Ramos (cell line): Measurements from ENCODE around the gene CR1L.
"Not testable (repeated sequence)": the region's sequence is repeated elsewhere in the genome, so short reads cannot be mapped to it uniquely, and the experiment has no call there.

Experiments used
- in situ Hi-C: fragments of 300-500 bp; cut with MboI; formaldehyde crosslinking; loops from one replicate; pipeline ENCODE4 v1.14.3; 2022; ENCODE audit warnings: low sequenced_read_pairs; ENCODE audit not compliant: unreplicated experiment

CR1L gene

DNA sequence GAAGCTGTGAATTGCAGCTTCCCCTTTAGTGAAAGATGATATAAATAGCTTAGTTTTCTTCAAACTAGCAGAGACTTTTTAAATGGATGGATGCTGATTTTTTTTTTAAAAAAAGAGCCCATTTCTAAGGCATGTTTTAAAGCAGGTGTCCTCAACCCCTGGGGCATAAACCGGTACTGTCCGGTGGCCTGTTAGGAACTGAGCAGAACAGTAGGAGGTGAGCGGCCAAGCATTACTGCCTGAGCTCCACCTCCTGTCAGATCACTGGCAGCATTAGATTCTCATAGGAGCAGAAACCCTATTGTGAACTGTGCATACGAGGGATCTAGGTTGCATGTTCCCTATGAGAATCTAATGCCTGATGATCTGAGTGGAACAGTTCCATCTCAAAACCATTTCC, 31.2 kb downstream of the CR1L start:
- in situ Hi-C loops, result no loop called here

DNA sequence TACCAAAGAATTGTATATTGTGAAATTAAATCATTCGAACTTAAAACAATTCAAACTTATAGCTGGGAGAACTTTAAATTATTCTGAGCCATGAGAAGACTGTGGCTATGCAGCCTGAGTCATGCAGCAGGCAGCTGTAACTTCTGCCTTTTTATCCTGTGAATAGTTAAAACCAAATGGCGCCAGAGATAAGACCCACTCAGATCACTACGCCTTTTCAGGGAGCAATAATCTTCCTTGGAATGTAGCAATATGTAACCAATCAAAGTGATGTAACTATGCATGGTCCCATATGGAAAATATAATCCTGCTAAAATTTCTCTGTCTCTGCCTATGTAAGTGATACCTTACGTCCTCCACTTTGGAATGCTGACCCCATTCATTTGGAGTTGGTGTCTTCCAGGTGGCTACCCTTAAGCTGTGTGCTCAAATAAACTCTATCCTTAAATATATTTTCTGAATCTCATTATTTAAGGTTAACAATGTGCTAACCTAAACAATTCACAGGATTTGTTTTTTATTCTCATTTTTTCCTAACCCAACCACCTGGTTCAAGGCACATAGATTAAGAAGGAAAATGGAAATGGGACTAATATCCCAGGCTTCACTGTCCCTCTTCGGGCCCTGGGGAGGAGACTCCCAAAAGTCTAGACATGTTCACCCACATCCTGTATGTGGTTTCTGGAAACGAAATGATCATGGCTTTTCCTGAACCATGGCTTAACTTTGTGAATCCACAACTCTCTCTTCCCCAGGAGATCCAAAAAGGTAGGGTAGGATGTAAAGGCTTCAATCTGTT, 35.9 kb downstream of the CR1L start:
- in situ Hi-C loops, result not testable (repeated sequence)

DNA sequence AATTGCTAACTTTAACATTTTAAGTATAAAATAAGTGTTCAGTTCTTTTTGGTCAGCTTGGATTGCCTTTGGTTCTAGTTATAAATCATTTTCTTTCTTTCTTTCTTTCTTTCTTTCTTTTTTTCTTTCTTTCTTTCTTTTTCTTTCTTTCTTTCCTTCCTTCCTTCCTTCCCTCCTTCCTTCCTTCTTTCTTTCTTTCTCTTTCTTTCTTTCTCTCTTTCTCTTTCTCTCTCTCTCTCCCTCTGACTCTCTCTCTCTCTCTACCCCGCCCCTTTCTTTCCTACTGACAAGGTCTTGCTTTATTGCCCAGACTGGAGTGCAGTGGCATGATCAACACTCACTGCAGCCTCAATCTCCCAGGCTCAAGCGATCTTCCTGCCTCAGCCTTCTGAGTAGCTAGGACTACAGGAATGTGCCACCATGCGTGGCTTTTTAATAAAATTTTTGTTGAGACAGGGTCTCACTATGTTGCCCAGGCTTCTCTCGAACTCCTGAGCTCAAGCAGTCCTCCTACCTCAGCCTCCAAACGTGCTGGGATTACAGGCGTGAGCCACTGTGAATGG, 38.0 kb downstream of the CR1L start:
- in situ Hi-C loops, result not testable (repeated sequence)

DNA sequence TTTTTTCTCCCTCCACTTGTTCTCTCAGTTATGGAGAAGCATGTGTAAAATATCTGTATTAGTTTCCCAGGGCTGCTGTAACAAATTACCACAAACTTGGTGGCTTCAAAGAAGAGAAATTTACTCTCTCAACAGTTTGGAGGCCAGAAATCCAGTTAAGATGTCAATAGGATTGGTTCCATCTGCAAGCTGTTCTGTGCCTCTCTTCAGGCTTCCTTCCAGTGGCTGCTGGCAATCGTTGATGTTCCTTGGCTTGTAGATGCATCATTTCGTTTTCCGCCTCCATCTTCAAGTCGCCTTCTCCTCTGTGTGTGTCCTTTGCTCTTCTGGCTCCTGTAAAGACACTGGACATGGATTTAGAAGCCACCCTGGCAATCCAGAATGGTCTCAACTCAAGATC, 45.6 kb downstream of the CR1L start:
- in situ Hi-C loops, result not testable (repeated sequence)

DNA sequence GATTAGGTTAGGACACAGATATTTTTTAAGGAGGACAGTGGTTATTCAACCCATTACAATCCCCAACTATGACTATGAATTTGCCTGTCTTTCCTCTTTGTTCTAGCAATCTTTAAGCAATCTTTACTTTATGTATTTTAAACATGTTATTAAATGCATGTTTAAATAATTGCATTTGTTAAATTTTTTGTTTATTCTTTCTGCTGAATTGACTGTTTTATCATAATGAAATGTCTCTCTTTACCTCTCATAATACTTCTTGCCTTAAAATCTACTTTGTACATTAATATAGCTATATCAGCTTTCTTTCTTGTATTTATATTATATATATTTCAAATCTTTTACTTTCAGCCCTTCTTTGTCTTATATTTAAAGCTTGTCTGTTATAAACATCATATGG, 46.1 kb downstream of the CR1L start:
- in situ Hi-C loops, result no loop called here

DNA sequence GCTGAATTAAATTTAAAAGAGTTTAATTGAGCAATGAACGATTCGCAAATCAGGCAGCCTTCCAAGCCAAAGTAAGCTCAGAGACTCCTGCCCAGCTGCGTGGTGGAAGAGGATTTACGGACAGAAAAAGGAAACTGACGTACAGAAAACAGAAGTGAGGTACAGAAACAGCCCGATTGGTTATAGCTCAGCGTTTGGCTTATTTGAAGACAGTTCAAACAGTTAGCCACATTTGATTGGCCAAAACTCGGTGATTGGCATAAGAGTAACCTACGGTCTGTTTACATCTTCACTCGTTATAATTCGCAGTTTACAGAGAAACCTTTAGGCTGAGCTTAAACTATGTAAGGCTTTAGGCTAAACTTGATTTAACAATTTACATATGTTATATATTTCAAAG, 46.9 kb downstream of the CR1L start:
- in situ Hi-C loops, result no loop called here

DNA sequence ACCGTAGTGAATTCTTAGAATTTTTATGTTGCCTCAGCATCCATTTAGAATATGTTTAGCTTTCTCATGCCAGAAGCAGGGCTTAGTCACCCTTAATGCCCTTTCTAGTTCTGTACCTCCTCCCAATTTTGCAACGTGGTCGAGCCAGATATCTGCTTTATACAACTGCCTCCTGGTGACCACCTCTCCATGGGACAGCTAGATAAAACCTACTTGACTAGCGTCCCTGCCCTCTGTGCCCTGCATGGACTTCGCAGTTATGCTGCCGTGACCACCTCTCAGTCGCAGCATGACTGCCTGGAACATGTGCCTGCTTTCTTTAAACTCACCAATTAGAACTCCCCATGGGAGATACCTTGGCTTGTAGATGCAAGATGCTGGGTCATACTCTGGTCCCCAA, 47.4 kb downstream of the CR1L start:
- in situ Hi-C loops, result not testable (repeated sequence)

DNA sequence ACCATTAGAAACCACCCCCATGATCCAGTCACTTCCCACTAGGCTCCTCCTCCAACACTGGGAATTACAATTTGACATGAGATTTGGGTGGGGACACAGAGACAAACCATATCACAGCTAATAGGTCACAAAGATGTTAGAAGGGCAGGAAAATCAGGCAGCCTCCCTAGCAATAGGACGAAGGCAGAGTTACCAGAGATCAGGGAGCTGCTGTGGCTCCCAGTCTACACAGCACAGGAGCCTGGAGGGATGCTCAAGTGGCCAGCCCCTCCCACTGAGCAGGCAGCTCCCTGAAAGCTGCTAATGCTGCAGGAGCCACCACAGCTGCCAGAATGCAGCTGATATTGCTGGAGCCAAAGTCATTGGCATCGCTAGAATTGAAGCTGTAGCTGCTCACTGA, 51.0 kb downstream of the CR1L start:
- in situ Hi-C loops, result no loop called here

DNA sequence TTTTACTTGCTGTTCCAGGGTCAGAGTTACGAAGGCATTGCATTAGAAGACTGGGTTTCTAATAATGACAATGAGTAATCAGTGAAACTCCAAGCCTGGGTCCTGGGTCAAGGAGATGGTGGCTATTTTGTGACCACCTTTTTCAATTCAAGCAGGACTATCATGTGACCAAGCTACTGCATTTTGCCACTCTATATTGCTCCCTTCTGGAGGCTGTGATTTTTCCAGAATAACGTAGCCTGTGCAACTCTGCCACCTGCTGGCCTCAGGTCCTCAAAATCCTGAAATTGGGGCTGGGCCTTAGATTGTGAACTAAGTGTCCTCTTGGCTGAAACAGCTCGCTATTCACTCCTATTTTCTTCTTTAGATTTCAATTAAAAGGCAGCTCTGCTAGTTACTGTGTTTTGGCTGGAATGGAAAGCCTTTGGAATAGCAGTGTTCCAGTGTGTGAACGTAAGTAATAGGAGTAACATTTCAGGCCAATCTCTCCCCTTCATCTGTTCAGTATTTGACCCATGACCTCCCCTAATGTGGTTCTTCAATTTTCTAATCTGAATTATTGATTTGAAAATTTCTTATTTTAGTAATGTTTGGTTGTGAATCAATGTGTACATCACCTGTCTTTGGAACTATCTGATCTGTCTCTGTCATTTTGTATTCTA, 54.0 kb downstream of the CR1L start:
- in situ Hi-C loops, result no loop called here

DNA sequence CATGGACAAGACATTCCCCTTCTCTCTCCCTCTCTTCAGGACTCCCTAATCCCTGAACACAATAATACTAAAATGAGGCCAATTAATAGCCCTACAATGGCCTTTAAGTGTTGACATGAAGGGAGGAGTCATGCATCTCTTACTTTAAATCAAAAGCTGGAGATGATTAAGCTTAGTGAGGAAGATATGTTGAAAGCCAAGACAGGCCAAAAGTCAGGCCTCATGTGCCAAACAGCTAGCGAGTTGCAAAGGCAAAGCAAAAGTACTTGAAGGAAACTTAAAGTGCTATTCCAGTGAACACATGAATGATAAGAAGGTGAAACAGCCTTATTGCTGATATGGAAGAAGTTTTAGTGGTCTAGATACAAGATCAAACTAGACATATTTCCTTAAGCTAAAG, 57.4 kb downstream of the CR1L start:
- in situ Hi-C loops, result no loop called here

DNA sequence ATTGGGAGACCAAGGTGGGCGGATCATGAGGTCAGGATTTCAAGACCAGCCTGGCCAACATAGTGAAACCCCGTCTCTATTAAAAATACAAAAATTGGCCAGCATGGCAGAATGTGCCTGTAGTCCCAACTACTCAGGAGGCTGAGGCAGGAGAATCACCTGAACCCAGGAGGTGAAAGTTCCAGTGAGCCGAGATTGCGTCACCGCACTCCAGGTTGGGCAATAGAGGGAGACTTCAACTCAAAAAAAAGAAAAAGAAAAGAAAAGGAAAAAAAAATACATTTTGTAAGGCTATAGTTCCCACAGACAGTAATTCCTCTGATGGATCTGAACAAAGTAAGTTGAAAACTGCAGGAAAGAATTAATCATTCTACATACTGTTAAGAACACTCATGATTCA, 58.8 kb downstream of the CR1L start:
- in situ Hi-C loops, result no loop called here

DNA sequence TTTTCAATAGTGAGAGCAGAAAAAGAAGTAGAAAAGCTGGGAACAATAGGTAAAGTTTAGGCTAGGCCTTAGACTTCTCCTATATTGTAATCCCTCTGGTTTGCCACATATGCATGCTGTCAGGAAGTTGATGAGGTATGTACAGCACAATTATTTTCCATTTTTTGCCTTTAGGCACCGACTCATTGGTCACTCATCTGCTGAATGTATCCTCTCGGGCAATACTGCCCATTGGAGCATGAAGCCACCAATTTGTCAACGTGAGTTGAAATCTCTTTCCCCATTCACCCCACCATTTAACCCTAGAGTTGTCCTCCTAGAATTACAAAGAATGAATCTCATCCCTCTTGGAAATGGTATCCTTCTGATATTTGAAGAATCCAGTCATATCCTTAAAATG, 63.1 kb downstream of the CR1L start:
- in situ Hi-C loops, result not testable (repeated sequence)

DNA sequence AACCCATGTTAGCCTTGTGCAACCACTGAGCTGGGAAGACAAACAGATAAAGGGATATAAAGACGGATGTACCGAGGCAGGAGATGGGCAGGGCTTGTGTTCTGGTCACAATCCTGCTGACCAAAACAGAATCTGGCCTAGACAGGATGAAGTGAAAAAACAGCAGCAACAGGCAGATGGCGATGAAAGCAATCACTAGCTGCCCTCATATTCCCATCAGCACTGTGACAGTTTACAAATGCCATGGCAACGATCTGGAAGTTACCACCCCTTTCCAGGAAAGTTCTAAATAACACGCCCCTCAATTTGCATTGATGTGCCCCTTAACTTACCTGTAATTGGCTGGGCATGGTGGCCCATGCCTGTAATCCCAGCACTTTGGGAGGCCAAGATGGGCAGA, 66.4 kb downstream of the CR1L start:
- in situ Hi-C loops, result no loop called here

DNA sequence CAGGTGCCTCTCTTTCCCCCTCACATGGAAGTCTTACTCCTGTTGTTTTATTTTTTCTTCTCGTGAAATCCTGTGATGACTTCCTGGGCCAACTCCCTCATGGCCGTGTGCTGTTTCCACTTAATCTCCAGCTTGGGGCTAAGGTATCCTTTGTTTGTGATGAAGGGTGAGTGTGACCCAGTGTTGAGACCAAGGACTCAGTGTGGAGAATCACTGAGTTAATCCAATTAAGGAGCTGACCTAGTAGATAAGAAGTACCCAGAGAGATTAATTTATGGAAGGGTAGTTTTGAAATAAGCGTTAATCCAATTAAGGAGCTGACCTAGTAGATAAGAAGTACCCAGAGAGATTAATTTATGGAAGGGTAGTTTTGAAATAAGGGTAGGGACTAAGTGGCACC, 67.8 kb downstream of the CR1L start:
- in situ Hi-C loops, result not testable (repeated sequence)

DNA sequence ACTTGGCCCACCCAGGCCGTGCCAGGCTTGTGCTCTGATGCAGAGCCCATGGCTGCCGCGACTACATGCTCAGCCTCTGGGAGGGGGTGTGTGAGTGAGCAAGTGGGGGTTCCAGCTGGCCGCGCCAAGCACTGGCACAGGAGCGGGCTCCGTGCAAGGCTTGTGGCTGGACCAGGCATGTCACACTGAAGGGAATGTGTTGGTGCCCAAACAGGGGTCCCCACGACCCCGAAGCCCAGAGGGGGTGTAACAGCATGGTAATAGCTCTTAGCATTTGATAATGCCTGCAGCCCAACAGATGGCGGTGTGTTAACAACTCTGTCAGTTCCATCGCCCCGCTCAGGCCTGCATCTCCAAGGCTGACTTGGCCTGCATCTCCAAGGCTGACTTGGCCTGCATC, 68.6 kb downstream of the CR1L start:
- in situ Hi-C loops, result no loop called here

DNA sequence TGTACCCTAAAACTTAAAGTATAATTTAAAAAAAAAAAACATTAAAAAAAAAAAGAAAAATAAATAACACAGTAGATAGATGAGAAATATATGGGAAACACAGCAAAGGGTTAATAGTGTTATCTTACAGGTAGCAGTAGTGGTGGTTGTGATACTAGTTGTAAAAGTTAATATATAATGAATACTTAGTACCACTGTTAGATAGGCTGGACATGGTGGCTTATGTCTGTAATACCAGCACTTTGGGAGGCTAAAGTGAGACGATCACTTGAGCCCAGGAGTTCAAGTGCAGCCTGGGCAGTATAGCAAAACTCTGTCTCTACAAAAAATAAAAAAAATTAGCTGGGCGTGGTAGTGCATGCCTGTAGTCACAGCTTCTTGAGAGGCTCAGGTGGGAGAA, 74.3 kb downstream of the CR1L start:
- in situ Hi-C loops, result no loop called here

DNA sequence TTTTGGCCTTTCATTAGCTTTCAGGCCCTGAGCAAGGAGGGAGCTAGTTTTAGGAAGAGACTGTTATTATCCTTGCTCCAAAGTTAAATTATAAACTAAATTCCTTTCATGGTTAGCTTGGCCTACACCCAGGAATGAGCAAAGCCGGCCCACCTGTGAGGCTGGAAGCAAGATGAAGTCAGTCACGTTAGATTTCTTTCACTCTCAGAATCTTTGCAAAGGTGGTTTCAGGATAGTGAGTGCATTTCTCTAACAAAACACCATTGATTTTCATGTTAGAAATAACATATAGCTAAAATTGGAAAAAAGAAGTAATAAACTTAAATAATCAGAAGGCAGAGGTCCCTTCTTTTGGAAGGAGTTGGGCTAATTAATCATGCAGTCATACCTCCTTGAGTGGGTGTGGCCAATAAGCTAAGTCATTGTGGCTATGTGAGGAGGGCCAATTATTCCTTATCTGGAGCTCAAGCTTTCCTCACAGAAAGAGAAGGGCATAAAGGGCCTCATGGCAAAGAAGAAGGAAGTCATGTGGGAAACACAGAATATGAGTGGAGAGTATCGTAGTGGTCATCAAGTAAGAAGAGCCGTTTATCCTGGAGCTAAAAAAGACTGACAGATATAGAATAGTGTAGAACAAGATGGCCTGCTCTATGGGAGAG, 83.4 kb downstream of the CR1L start:
- in situ Hi-C loops, result not testable (repeated sequence)

DNA sequence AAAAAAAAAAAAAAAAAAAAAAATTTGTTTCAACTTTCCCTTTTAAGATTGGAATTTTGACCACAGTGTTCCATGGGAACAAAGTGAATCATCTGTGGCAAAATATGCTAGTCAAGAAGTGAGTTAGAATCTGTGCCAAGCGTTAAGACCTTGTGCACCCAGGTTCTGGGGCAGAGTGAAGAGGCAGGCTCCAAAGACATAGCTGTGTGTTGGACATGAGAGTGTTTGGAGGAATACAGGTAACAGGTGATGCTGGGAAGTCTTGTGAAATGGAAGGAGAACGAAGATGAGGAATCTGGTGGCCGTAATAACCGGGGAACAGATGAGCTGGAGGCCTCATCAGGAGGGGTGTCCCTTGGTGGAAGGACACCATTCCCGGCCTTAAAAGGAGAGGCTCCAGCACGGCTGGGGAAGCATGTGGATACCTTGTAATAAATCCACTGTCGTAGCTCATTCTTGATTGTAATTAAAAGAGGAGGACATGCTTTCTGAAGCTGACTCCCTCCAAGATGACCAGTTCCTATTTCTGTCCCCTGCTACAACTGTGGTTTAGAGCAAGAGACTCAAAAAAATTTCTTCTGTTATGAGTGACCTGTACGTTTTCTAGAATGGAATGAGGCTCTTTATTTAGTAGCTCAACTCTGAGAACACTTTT, 92.7 kb downstream of the CR1L start:
- in situ Hi-C loops, result not testable (repeated sequence)

DNA sequence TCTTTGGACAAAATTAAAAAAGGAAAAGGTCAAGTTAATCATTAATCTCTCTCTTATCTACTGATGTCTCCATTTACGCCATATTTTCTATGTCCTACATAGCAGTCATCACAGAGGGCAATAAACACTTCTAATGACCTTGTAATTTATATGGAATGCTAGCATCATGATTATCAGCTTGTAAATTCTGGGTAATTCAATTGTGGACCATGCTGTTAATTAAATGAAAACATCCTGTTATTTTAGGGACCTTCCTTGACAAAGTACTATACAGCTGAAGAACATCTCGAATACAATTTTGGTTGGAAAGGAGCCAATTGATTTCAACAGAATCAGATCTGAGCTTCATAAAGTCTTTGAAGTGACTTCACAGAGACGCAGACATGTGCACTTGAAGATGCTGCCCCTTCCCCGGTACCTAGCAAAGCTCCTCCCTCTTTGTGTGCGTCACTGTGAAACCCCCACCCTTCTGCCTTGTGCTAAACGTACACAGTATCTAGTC, 93.3 kb downstream of the CR1L start:
- in situ Hi-C loops, result not testable (repeated sequence)

DNA sequence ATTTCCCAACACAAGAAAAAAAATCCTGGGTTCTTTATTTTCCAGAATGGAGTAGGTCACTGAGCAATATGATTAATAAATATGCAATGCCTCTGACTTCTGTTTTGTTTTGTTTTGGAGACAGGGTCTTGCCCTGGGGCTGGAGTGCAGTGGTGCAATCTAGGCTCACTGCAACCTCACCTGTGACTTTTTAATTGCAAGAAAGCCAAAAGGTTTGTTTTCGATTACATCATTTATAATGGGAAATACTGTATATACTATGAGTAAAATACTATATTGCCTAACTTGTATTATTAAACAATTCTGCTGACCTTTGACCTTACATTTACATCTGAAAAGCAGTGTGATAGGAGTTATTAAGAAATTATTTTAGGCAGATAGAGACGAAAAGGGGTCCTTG, 95.3 kb downstream of the CR1L start:
- in situ Hi-C loops, result no loop called here
